Common myeloid progenitor, CD34-positive (primary cell): ENCODE data around the gene CELF1.

Source experiments
- CTCF ChIA-PET: fragments of 350-600 bp; sonication (Branson Sonifier 250); formaldehyde crosslinking; loops from one replicate; lab custom pipeline; 2021; ENCODE audit warnings: antibody characterized with exemption; lab: Charles Lee
- POLR2A ChIA-PET: fragments of 350-600 bp; sonication (Branson Sonifier 250); formaldehyde crosslinking; loops from one replicate; lab custom pipeline; 2021; ENCODE audit warnings: antibody characterized with exemption; lab: Charles Lee
- DNase-seq, 3 donors: peaks; one replicate each; pipeline versions ENCODE4 v3.0.0 to v3.0.0-alpha.2; 2013
- H3K27ac ChIP-seq, 2 experiments: 1 replicate in 1 of 2; 2 replicates in 1 of 2; pipeline ENCODE4 v1.7.0; 2013; ENCODE audit warnings: inconsistent platforms in 2 of 2, low read length in 2 of 2, mild to moderate bottlenecking in 2 of 2, low read depth in 1 of 2, moderate library complexity in 1 of 2; ENCODE audit not compliant: severe bottlenecking in 2 of 2, insufficient read depth in 1 of 2, poor library complexity in 1 of 2
- H3K27me3 ChIP-seq, 5 experiments: replicated peaks in 2 of 5; 1 replicate in 3 of 5; 2 replicates in 2 of 5; pipeline versions ENCODE4 v1.6.1 to v1.7.0; 2013; ENCODE audit warnings: low read length in 4 of 5, mild to moderate bottlenecking in 2 of 5, moderate library complexity in 2 of 5, inconsistent platforms in 1 of 5; ENCODE audit not compliant: insufficient read depth in 5 of 5, control insufficient read depth in 4 of 5
- H3K36me3 ChIP-seq, 4 experiments: 1 replicate in 2 of 4; 2 replicates in 2 of 4; pipeline versions ENCODE4 v1.6.1 to v1.7.0; 2013; ENCODE audit warnings: low read length in 3 of 4, control low read depth in 1 of 4, mild to moderate bottlenecking in 1 of 4; ENCODE audit not compliant: control insufficient read depth in 4 of 4, insufficient read depth in 4 of 4
- H3K4me1 ChIP-seq, 4 experiments: 1 replicate in 3 of 4; 2 replicates in 1 of 4; pipeline versions ENCODE4 v1.6.1 to v1.7.1; 2013; ENCODE audit warnings: low read length in 3 of 4, mild to moderate bottlenecking in 3 of 4, control low read depth in 1 of 4, inconsistent platforms in 1 of 4, moderate library complexity in 1 of 4; ENCODE audit not compliant: control insufficient read depth in 4 of 4, insufficient read depth in 4 of 4; ENCODE audit errors: control extremely low read depth in 1 of 4
- H3K4me3 ChIP-seq, 7 experiments: 1 replicate in 4 of 7; 2 replicates in 3 of 7; pipeline versions ENCODE4 v1.5.1 to v1.7.0; 2013; ENCODE audit warnings: mild to moderate bottlenecking in 7 of 7, low read length in 6 of 7, moderate library complexity in 6 of 7, inconsistent platforms in 2 of 7, low read depth in 2 of 7, control low read depth in 1 of 7; ENCODE audit not compliant: insufficient read depth in 4 of 7, control insufficient read depth in 1 of 7; ENCODE audit errors: extremely low read depth in 1 of 7
- H3K9me3 ChIP-seq, 5 experiments: 1 replicate in 4 of 5; 2 replicates in 1 of 5; pipeline versions ENCODE4 v1.6.1 to v1.7.1; 2013; ENCODE audit warnings: low read length in 4 of 5, mild to moderate bottlenecking in 2 of 5, inconsistent platforms in 1 of 5, low read depth in 1 of 5, moderate library complexity in 1 of 5; ENCODE audit not compliant: control insufficient read depth in 4 of 5, insufficient read depth in 2 of 5; ENCODE audit errors: control extremely low read depth in 1 of 5
- WGBS: methylation state at CpG from one replicate; pipeline ENCODE4 v1.1.5; 2013; ENCODE audit not compliant: insufficient coverage; 5-methylcytosine and 5-hydroxymethylcytosine counted together

CELF1 gene

GRCh38 chr11:47498149-47498548, 54.8 kb downstream of the CELF1 start:
- peaks cover 4 to 40% (median 8%) of the 10 kb centered on the region in 4 experiments for H3K36me3 ChIP-seq
- H3K27me3 ChIP-seq: no peaks in the 10 kb centered on the region
- no peaks in the 10 kb centered on the region for H3K9me3 ChIP-seq
- H3K4me3 ChIP-seq: no peak overlapping the region
- peaks cover 19 to 36% (median 20%) of the 10 kb centered on the region in 4 experiments for H3K4me1 ChIP-seq
- no peak overlapping the region for H3K27ac ChIP-seq
- ChIA-PET CTCF (interaction anchor here (1.2 to 4.9 kb wide), 3 partner anchors 8 to 109 kb away, joined by 3 to 22 read pairs (median 11); no protein-coding TSS in a partner anchor), POLR2A (no interaction called here)
- 100% methylated on average over 3 of the region's 3 CpGs for WGBS
- DNase-seq: no peak

DNA sequence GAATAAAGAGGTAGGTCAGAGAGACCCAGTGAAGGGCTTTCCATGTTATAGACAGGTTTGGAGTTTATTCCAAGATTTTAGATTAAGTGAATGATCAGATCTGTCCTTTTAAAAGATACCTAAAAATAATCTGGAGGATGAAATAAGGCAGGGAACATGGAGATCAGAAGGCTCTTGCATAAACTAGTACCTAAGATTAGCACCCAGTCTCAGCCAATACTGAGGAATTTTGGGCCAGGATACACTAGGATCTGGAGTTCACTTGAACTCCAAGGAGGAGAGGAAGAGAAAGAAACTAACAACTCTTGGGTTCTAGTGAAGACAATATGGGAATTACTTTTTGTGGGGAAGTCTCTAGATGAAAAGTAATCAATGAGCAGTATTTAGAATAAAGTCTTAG, 56.1 kb downstream of the CELF1 start:
- Histone ChIP-seq H3K4me1 (peaks cover 19 to 36% (median 20%) of the 10 kb centered on the region in 4 experiments), H3K4me3 (no peak overlapping the region), H3K9me3 (no peaks in the 10 kb centered on the region), H3K27me3 (no peaks in the 10 kb centered on the region), H3K36me3 (peaks cover 4 to 52% (median 10%) of the 10 kb centered on the region in 4 experiments), H3K27ac (no peak overlapping the region)
- CTCF ChIA-PET: interaction anchor here (0.6 to 4.9 kb wide), 3 partner anchors 7 to 530 kb away, joined by 3 to 22 read pairs (median 11); no protein-coding TSS in a partner anchor
- POLR2A ChIA-PET: no interaction called here
- no peak for DNase-seq

GRCh38 chr11:47495856-47496217, 57.1 kb downstream of the CELF1 start:
- no peaks in the 10 kb centered on the region for H3K9me3 ChIP-seq
- peaks cover 6 to 56% (median 11%) of the 10 kb centered on the region in 4 experiments for H3K36me3 ChIP-seq
- 100% methylated on average over 1 of the region's 1 CpG for WGBS
- H3K4me3 ChIP-seq: no peak overlapping the region
- no peak overlapping the region for H3K27ac ChIP-seq
- POLR2A ChIA-PET: no interaction called here
- no peak for DNase-seq
- no peaks in the 10 kb centered on the region for H3K27me3 ChIP-seq
- peaks cover 16 to 31% (median 19%) of the 10 kb centered on the region in 4 experiments for H3K4me1 ChIP-seq
- CTCF ChIA-PET: interaction anchor here (0.9 to 1.3 kb wide), 2 partner anchors 26 to 40 kb away, joined by 3 to 6 read pairs; no protein-coding TSS in a partner anchor

- no peaks in the 10 kb centered on the region for H3K27me3 ChIP-seq
- WGBS: 100% methylated on average over 2 of the region's 4 CpGs
- peaks cover 12 to 26% (median 18%) of the 10 kb centered on the region in 4 experiments for H3K4me1 ChIP-seq
- ChIA-PET CTCF (interaction anchor here (0.9 to 1.3 kb wide), 4 partner anchors 10 to 40 kb away, joined by 3 to 6 read pairs (median 3); no protein-coding TSS in a partner anchor), POLR2A (no interaction called here)
- no peak overlapping the region for H3K4me3 ChIP-seq
- H3K36me3 ChIP-seq: peaks cover 6 to 56% (median 11%) of the 10 kb centered on the region in 4 experiments
- no peak overlapping the region for H3K27ac ChIP-seq
- no peaks in the 10 kb centered on the region for H3K9me3 ChIP-seq
- no peak for DNase-seq
These were observed 57.7 kb downstream of the CELF1 start for GRCh38 chr11:47495011-47495855.

- H3K27me3 ChIP-seq: no peaks in the 10 kb centered on the region
- no peak for DNase-seq
- no peaks in the 10 kb centered on the region for H3K9me3 ChIP-seq
- H3K4me3 ChIP-seq: no peak overlapping the region
- no peak overlapping the region for H3K27ac ChIP-seq
- WGBS: 89% methylated on average over 2 of the region's 2 CpGs
- H3K36me3 ChIP-seq: peaks cover 19 to 58% (median 33%) of the 10 kb centered on the region in 4 experiments
- no peaks in the 10 kb centered on the region for H3K4me1 ChIP-seq
- POLR2A ChIA-PET: no interaction called here
- CTCF ChIA-PET: interaction anchor here (1.2 to 3.9 kb wide), 4 partner anchors 10 to 50 kb away, joined by 3 to 22 read pairs (median 4); no protein-coding TSS in a partner anchor
These were observed 63.6 kb downstream of the CELF1 start for GRCh38 chr11:47489395-47489755.

- Histone ChIP-seq H3K27ac (no peak overlapping the region), H3K36me3 (peaks cover 24 to 58% (median 34%) of the 10 kb centered on the region in 4 experiments), H3K4me1 (no peaks in the 10 kb centered on the region), H3K4me3 (no peak overlapping the region), H3K9me3 (no peaks in the 10 kb centered on the region), H3K27me3 (no peaks in the 10 kb centered on the region)
- POLR2A ChIA-PET: no interaction called here
- DNase-seq: no peak
- CTCF ChIA-PET: interaction anchor here (1.0 to 3.9 kb wide), 4 partner anchors 10 to 127 kb away, joined by 3 to 22 read pairs (median 4); no protein-coding TSS in a partner anchor
- WGBS: 100% methylated on average over 3 of the region's 6 CpGs
These were observed 64.1 kb downstream of the CELF1 start for GRCh38 chr11:47488674-47489394.
